ENCODE data around the gene ABCB7. TPM values are rescaled to one million over a fixed set of nuclear protein-coding genes. Genes with fewer than 3 reads are reported as not detected.
A peak's percentile ranks its signal among the peaks of the same experiment; 100 is the strongest.
"Not testable (repeated sequence)": the region's sequence is repeated elsewhere in the genome, so short reads cannot be mapped to it uniquely, and the experiment has no call there.

Gene ABCB7
- total RNA-seq: 32.7 and 33.5 TPM in 2 replicates

GRCh38 chrX:75155827-75156525 lies at the start of gene ABCB7:
ABCB7 (minus strand) TSS chrX:75156283; CDS start chrX:75156272, 11 bp downstream.
- TF ChIP-seq CTCF (conservative IDR thresholded peaks at IDR 0.05; ENCODE audit: low read depth, low read length): peak; percentile 16
- H3K4me3 ChIP-seq (ENCODE audit: low read depth, low read length): peak within 1 kb of the TSS; percentile 79
- peak; percentile 31 for DNase-seq (ENCODE audit: low read depth)

GRCh38 chrX:75188415-75189206 lies 32.5 kb upstream of the ABCB7 start:
- H3K4me3 ChIP-seq (ENCODE audit: low read depth, low read length); DNase-seq (ENCODE audit: low read depth): not testable (repeated sequence)

GRCh38 chrX:75181721-75182120 lies 25.6 kb upstream of the ABCB7 start:
- no peak overlapping the region for H3K4me3 ChIP-seq (ENCODE audit: low read depth, low read length)
- no peak for DNase-seq (ENCODE audit: low read depth)
- no peak for TF ChIP-seq CTCF (conservative IDR thresholded peaks at IDR 0.05; ENCODE audit: low read depth, low read length)

- H3K4me3 ChIP-seq (ENCODE audit: low read depth, low read length); DNase-seq (ENCODE audit: low read depth): not testable (repeated sequence)
These were observed 23.6 kb upstream of the ABCB7 start for GRCh38 chrX:75179536-75180293.

GRCh38 chrX:75172257-75172890 lies 16.3 kb upstream of the ABCB7 start:
- not testable (repeated sequence) for DNase-seq (ENCODE audit: low read depth); H3K4me3 ChIP-seq (ENCODE audit: low read depth, low read length)

- H3K4me3 ChIP-seq (ENCODE audit: low read depth, low read length): no peak overlapping the region
- DNase-seq (ENCODE audit: low read depth): no peak
- TF ChIP-seq CTCF (conservative IDR thresholded peaks at IDR 0.05; ENCODE audit: low read depth, low read length): no peak
These were observed 2.0 kb upstream of the ABCB7 start for GRCh38 chrX:75158054-75158453.

GRCh38 chrX:75156531-75156945 lies 455 bp upstream of the ABCB7 start:
- TF ChIP-seq CTCF (conservative IDR thresholded peaks at IDR 0.05; ENCODE audit: low read depth, low read length): no peak
- DNase-seq (ENCODE audit: low read depth): peak; percentile 22
- H3K4me3 ChIP-seq (ENCODE audit: low read depth, low read length): peak overlapping the region; percentile 79

GRCh38 chrX:75155447-75155826 lies 646 bp downstream of the ABCB7 start:
- no peak for DNase-seq (ENCODE audit: low read depth)
- peak overlapping the region; percentile 79 for H3K4me3 ChIP-seq (ENCODE audit: low read depth, low read length)
- no peak for TF ChIP-seq CTCF (conservative IDR thresholded peaks at IDR 0.05; ENCODE audit: low read depth, low read length)

Measured in epithelial cell of proximal tubule (primary cell).